ENCODE measurements around the gene SAAL1. TPM values are rescaled to one million over a fixed set of nuclear protein-coding genes. Genes with fewer than 3 reads are reported as not detected.
A peak's percentile ranks its signal among the peaks of the same experiment; 100 is the strongest.

SAAL1 gene
- total RNA-seq, 2 donors from 2014 or later: 11.8 to 18.6 TPM

- no peaks in the 10 kb centered on the region for H3K4me1 ChIP-seq (ENCODE audit: control insufficient read depth in 1 of 2, low read depth in 2 of 2)
- H3K27me3 ChIP-seq (replicated peaks; ENCODE audit: insufficient read depth): no peaks in the 10 kb centered on the region
- no peak for ATAC-seq (ENCODE audit: insufficient number of reproducible peaks, low FRiP score, low read depth)
- DNase-seq (ENCODE audit: low spot score): no peak
- TF ChIP-seq CTCF (IDR thresholded peaks at IDR 0.05): no peak
- H3K4me3 ChIP-seq: no peak overlapping the region
- H3K9me3 ChIP-seq: no peaks in the 10 kb centered on the region
- no peak overlapping the region for H3K27ac ChIP-seq
- no peaks in the 10 kb centered on the region for H3K36me3 ChIP-seq
Measured at GRCh38 chr11:18063125-18063524, 42.8 kb downstream of the SAAL1 start.

GRCh38 chr11:18061351-18061750 lies 44.5 kb downstream of the SAAL1 start:
- H3K4me1 ChIP-seq (ENCODE audit: control insufficient read depth in 1 of 2, low read depth in 2 of 2): peaks cover 5 to 8% of the 10 kb centered on the region in 2 donors
- TF ChIP-seq CTCF (IDR thresholded peaks at IDR 0.05): no peak
- ATAC-seq (ENCODE audit: insufficient number of reproducible peaks, low FRiP score, low read depth): no peak
- no peaks in the 10 kb centered on the region for H3K36me3 ChIP-seq
- no peak overlapping the region for H3K4me3 ChIP-seq
- H3K27ac ChIP-seq: no peak overlapping the region
- DNase-seq (ENCODE audit: low spot score): no peak
- H3K27me3 ChIP-seq (replicated peaks; ENCODE audit: insufficient read depth): no peaks in the 10 kb centered on the region
- H3K9me3 ChIP-seq: no peaks in the 10 kb centered on the region

- Histone ChIP-seq H3K9me3 (no peaks in the 10 kb centered on the region), H3K27me3 (replicated peaks; ENCODE audit: insufficient read depth) (no peaks in the 10 kb centered on the region), H3K36me3 (no peaks in the 10 kb centered on the region), H3K4me3 (peak overlapping the region; percentile 22), H3K27ac (peak overlapping the region; percentile 46 to 62), H3K4me1 (ENCODE audit: control insufficient read depth in 1 of 2, low read depth in 2 of 2) (peaks cover 13 to 26% of the 10 kb centered on the region in 2 donors)
- ATAC-seq (ENCODE audit: insufficient number of reproducible peaks, low FRiP score, low read depth): no peak
- no peak for TF ChIP-seq CTCF (IDR thresholded peaks at IDR 0.05)
- no peak for DNase-seq (ENCODE audit: low spot score)
Measured at GRCh38 chr11:18056561-18057181, 49.2 kb downstream of the SAAL1 start.

GRCh38 chr11:18054511-18055103 lies 51.3 kb downstream of the SAAL1 start:
- H3K4me3 ChIP-seq: no peak overlapping the region
- no peaks in the 10 kb centered on the region for H3K36me3 ChIP-seq
- H3K27ac ChIP-seq: no peak overlapping the region
- H3K9me3 ChIP-seq: no peaks in the 10 kb centered on the region
- TF ChIP-seq CTCF (IDR thresholded peaks at IDR 0.05): no peak
- H3K4me1 ChIP-seq (ENCODE audit: control insufficient read depth in 1 of 2, low read depth in 2 of 2): peaks cover 13 to 26% of the 10 kb centered on the region in 2 donors
- no peaks in the 10 kb centered on the region for H3K27me3 ChIP-seq (replicated peaks; ENCODE audit: insufficient read depth)
- no peak for ATAC-seq (ENCODE audit: insufficient number of reproducible peaks, low FRiP score, low read depth)
- DNase-seq (ENCODE audit: low spot score): no peak

- Histone ChIP-seq H3K4me3 (no peak overlapping the region), H3K9me3 (no peaks in the 10 kb centered on the region), H3K4me1 (ENCODE audit: control insufficient read depth in 1 of 2, low read depth in 2 of 2) (peaks cover 6 to 28% of the 10 kb centered on the region in 2 donors), H3K27me3 (replicated peaks; ENCODE audit: insufficient read depth) (no peaks in the 10 kb centered on the region), H3K36me3 (no peaks in the 10 kb centered on the region), H3K27ac (no peak overlapping the region)
- DNase-seq (ENCODE audit: low spot score) (no peak), ATAC-seq (ENCODE audit: insufficient number of reproducible peaks, low FRiP score, low read depth) (no peak)
- no peak for TF ChIP-seq CTCF (IDR thresholded peaks at IDR 0.05)
Measured at GRCh38 chr11:18050848-18051247, 55.0 kb downstream of the SAAL1 start.

Data from thoracic aorta (tissue), 2 donors.